Measurements from ENCODE around the gene MAGEB17.

The MAGEB17 gene

DNA sequence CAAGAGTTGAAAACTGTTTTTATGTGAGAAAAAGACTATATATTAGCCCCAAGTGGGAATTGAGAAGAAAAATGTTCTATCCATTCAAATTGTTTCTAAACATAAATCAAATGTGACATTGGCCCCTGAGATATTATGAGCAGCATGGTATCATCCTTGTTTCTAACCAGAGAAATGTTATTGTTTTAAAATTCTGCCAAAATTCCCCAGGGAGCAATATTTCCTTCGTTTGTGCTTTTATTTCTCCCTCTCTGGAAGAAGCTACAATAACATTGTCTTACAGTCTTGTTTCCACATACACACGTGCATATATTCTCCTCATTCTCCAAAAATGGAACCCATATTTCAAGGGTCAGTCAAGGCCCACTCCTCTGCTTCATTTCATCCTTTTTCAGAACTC, 46.7 kb downstream of the MAGEB17 start:
- H3K36me3 ChIP-seq (replicated peaks) = no peaks in the 10 kb centered on the region
- H3K27me3 ChIP-seq (replicated peaks) = no peaks in the 10 kb centered on the region
- H3K27ac ChIP-seq = no peak overlapping the region
- in situ Hi-C loops (cut with HindIII; ENCODE audit: low pct_ligation_motif_present, low sequenced_read_pairs) = no loop called here
- no peak for DNase-seq
- H3K4me3 ChIP-seq (ENCODE audit: low read depth, low read length) = no peak overlapping the region
- TF ChIP-seq, protein P1, sequence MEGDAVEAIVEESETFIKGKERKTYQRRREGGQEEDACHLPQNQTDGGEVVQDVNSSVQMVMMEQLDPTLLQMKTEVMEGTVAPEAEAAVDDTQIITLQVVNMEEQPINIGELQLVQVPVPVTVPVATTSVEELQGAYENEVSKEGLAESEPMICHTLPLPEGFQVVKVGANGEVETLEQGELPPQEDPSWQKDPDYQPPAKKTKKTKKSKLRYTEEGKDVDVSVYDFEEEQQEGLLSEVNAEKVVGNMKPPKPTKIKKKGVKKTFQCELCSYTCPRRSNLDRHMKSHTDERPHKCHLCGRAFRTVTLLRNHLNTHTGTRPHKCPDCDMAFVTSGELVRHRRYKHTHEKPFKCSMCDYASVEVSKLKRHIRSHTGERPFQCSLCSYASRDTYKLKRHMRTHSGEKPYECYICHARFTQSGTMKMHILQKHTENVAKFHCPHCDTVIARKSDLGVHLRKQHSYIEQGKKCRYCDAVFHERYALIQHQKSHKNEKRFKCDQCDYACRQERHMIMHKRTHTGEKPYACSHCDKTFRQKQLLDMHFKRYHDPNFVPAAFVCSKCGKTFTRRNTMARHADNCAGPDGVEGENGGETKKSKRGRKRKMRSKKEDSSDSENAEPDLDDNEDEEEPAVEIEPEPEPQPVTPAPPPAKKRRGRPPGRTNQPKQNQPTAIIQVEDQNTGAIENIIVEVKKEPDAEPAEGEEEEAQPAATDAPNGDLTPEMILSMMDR (IDR thresholded peaks at IDR 0.05; ENCODE audit: low read depth, low read length, missing control alignments) = no peak

DNA sequence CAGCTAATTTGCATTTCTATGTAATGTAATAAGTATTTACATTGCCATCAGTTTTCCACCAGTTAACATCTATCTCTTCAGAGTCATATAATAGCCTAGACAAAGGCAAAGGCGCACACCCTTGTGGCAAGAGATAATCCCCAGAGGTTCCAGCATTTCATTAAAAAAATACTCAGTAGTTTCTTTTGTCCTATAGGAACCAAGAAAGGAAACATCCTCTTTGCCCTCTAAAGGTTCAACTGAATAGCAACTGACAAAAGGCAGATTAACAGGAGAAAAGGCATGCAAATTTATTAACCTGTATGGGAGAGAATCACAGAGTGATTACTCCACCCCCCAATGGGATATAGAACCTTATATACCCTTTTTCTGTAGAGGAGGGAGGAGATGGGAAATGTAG, 48.4 kb downstream of the MAGEB17 start:
- H3K27ac ChIP-seq = no peak overlapping the region
- in situ Hi-C loops (cut with HindIII; ENCODE audit: low pct_ligation_motif_present, low sequenced_read_pairs) = no loop called here
- DNase-seq = no peak
- no peak overlapping the region for H3K4me3 ChIP-seq (ENCODE audit: low read depth, low read length)
- no peaks in the 10 kb centered on the region for H3K27me3 ChIP-seq (replicated peaks)
- H3K36me3 ChIP-seq (replicated peaks) = no peaks in the 10 kb centered on the region
- TF ChIP-seq, protein P1 (IDR thresholded peaks at IDR 0.05; ENCODE audit: low read depth, low read length, missing control alignments) = no peak

Measured in brain microvascular endothelial cell (primary cell).